NCI-H345 (cell line): ENCODE data around the gene CINP.

Source experiments
- DNase-seq: peaks from one replicate; lab custom pipeline; 2025; lab: John Stamatoyannopoulos, UW

Gene CINP

GRCh38 chr14:102362545-102363181 is at the start of gene CINP, which contains the start of gene TECPR2:
CINP (minus strand) TSS chr14:102362890; CDS start chr14:102362851, 39 bp downstream.
TECPR2 (plus strand) TSS chr14:102362941; CDS start chr14:102376722, 13,781 bp downstream.
- peak; percentile 98 for DNase-seq

- DNase-seq, result no peak
These were observed 46.0 kb upstream of the CINP start for GRCh38 chr14:102408724-102409123.

- DNase-seq, result no peak
These were observed 44.6 kb upstream of the CINP start for GRCh38 chr14:102407258-102407657.

GRCh38 chr14:102403028-102403427 is 40.3 kb upstream of the CINP start:
- no peak for DNase-seq

- no peak for DNase-seq
These were observed 33.8 kb upstream of the CINP start for GRCh38 chr14:102396521-102396920.

- no peak for DNase-seq
These were observed 32.2 kb upstream of the CINP start for GRCh38 chr14:102394717-102395375.

GRCh38 chr14:102392506-102392905 is 29.8 kb upstream of the CINP start:
- peak; percentile 23 for DNase-seq

- DNase-seq, result no peak
These were observed 27.6 kb upstream of the CINP start for GRCh38 chr14:102390064-102390855.

- no peak for DNase-seq
These were observed 26.6 kb upstream of the CINP start for GRCh38 chr14:102389246-102389645.

GRCh38 chr14:102387086-102387485 is 24.4 kb upstream of the CINP start:
- no peak for DNase-seq

- DNase-seq, result no peak
These were observed 16.1 kb upstream of the CINP start for GRCh38 chr14:102378830-102379229.

- DNase-seq, result no peak
These were observed 15.0 kb upstream of the CINP start for GRCh38 chr14:102377696-102378095.

GRCh38 chr14:102375119-102375518 is 12.4 kb upstream of the CINP start:
- DNase-seq, result no peak

GRCh38 chr14:102374264-102374663 is 11.6 kb upstream of the CINP start:
- no peak for DNase-seq

GRCh38 chr14:102373110-102373509 is 10.4 kb upstream of the CINP start:
- no peak for DNase-seq

GRCh38 chr14:102371361-102371760 is 8.7 kb upstream of the CINP start:
- DNase-seq, result no peak

GRCh38 chr14:102370305-102370809 is 7.7 kb upstream of the CINP start:
- no peak for DNase-seq

GRCh38 chr14:102363182-102363943 is 673 bp upstream of the CINP start:
- DNase-seq, result peak; percentile 62

GRCh38 chr14:102362084-102362483 is 606 bp downstream of the CINP start:
- no peak for DNase-seq

GRCh38 chr14:102360388-102360787 is 2.3 kb downstream of the CINP start:
- DNase-seq, result no peak

- no peak for DNase-seq
These were observed 3.3 kb downstream of the CINP start for GRCh38 chr14:102359341-102359740.

- DNase-seq, result no peak
These were observed 6.4 kb downstream of the CINP start for GRCh38 chr14:102356280-102356679.
